Stimulated activated CD8-positive, alpha-beta memory T cell treated with anti-CD3 and anti-CD28 coated beads, Interleukin-12 subunit alpha, Interleukin-12 subunit beta, amount 100 ng/mL, for 24 hours (primary cell): ENCODE results near the gene SDK1.
"Not testable (repeated sequence)": the region's sequence is repeated elsewhere in the genome, so short reads cannot be mapped to it uniquely, and the experiment has no call there.

ENCODE experiments used
- DNase-seq: peaks from one replicate; pipeline ENCODE4 v3.0.0-alpha.2; 2020; ENCODE audit errors: extremely low read depth

SDK1 gene

GRCh38 chr7:4269746-4270145 lies 968.7 kb downstream of the SDK1 start:
- no peak for DNase-seq

DNA sequence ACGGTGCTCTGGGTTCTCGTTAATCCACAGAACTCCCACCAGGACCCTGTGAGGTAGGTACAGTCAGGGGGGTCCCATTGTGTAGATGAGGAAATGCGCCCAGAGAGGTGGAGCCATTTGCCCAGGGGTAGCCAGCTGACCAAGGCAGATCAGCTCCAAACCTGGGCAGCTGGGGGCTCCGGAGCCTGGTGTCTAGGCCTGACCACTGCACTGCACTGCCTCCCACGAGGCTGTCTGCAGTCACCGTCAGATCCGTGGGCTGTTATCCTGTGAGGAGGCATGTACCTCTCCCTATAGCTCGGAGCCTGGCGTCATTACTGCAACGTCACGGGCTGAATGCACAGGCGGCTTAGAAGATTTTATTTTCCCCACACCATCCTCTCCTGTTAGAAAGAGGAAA lies 969.2 kb downstream of the SDK1 start:
- no peak for DNase-seq

GRCh38 chr7:4270941-4271715 lies 970.1 kb downstream of the SDK1 start:
- DNase-seq: no peak

GRCh38 chr7:4271716-4272015 lies 970.6 kb downstream of the SDK1 start:
- DNase-seq: no peak

- DNase-seq: no peak
These were observed 971.1 kb downstream of the SDK1 start for GRCh38 chr7:4272141-4272540.

GRCh38 chr7:4273566-4274230 lies 972.6 kb downstream of the SDK1 start:
- no peak for DNase-seq

GRCh38 chr7:4274286-4274685 lies 973.2 kb downstream of the SDK1 start:
- DNase-seq: no peak

DNA sequence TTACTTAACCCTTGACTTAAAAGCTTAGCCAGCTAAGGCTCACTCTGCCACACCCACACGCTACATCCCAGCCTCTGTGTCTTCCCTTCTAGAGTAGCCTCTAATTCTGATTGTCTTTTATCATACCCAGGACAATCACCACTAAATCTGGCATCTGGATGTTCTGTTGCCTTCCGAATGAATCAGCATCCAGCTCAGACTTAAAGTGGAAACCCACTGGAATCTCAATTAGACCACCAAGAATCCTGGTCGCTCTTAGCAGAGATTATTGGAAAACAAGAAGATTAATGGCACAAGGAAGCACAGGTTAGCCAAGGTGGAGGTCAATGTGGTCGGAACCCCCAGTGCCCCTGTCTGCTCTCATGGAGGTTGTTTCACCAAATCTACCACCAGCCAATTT lies 976.9 kb downstream of the SDK1 start:
- no peak for DNase-seq

- DNase-seq: no peak
These were observed 978.2 kb downstream of the SDK1 start for GRCh38 chr7:4279216-4279615.

DNA sequence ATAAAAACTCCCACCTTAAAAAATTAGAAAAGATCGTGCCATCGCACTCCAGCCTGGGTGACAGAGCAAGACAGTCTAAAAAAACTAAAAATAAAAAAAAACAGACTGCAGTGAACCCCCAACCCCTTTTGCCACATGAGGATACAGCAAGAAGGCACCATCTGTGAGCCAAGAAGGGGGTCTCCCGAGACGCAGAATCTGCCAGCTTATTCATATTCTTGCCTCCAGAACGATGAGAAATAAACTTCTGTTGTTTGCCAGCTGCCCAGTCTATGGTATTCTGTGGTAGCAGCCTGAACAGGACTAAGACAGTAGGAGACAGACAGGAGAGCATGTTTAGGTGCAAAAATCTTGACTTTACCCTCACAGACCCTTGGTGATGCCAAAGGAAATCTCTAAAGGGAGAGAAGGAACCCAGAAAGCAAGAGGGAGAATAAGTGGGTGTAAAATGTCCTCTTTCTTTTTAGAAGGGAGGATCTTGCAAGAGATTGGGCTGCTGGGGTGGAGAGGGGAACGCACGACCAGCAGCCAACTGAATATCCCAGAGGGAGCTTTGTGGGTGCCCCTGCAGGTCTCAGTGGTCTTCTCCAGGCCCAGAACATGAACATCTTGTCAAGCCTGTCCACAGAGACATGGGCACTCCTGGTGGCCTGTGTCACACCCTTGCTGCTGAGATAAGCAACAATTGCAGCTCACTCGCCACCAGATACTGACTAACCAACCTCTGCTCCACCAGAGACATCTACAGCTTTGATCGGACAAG lies 980.4 kb downstream of the SDK1 start:
- DNase-seq: no peak

- DNase-seq: no peak
These were observed 981.6 kb downstream of the SDK1 start for GRCh38 chr7:4282434-4283223.

DNA sequence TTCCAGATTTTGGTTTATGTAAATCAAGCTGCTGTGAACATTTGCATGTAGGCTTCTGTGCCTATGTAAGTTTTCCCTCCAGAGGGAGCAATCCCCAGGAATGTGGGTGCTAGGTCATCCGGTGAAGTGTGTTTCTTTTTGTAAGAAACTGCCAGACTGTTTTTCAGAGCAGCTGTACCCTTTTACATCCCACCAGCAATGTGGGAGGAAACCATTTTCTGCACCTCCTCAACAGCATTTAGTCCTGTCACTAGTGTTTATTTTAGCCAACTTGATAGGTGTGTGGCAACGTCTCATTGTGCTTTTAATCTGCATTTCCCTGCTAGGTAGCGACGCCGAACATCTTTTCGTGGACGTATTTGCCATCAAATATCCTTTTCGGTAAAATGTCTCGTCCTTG lies 985.3 kb downstream of the SDK1 start:
- DNase-seq: no peak

DNA sequence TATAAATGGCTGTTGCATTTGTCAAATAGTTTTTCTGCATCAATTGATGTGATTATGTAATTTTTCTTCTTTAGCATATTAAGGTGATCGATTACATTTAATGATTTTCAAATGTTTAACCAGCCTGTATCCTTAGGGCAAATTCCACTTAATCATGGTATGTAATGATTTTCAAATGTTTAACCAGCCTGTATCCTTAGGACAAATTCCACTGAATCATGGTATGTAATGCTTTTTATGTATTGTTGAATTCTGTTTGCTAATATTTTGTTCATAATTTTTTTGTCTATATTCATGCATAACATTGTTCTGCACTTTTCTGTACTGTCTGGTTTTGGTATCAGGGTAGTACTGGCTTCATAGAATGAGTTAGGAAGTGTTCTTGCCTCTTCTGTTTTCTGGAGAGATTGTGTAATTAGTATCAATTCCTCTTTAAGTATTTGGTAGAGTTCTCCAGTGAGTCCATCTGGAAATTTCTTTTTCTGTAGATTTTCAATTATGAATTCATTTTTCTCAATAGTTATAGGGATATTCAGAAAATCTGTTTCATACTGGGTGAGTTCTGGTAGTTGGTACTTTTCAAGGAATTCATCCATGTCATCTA lies 987.8 kb downstream of the SDK1 start:
- DNase-seq: no peak

- DNase-seq: no peak
These were observed 996.3 kb downstream of the SDK1 start for GRCh38 chr7:4297165-4297917.

DNA sequence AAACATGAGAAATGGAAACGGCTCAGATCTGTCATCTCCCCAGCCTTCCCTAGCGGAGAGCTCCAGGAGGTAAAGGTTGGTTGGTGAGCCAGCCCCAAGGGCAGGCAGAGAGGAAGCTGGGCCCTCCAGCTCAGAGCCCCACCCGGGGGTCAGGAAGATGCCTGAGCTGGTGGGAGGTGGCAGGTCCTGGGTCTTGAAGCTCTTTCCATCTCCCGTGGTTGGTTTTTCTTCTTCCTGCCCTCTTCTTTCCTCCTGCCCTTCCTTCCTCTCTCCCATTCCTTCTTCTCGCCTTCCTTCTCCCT lies 996.8 kb downstream of the SDK1 start:
- no peak for DNase-seq

- no peak for DNase-seq
These were observed 998.4 kb downstream of the SDK1 start for GRCh38 chr7:4299431-4299830.

DNA sequence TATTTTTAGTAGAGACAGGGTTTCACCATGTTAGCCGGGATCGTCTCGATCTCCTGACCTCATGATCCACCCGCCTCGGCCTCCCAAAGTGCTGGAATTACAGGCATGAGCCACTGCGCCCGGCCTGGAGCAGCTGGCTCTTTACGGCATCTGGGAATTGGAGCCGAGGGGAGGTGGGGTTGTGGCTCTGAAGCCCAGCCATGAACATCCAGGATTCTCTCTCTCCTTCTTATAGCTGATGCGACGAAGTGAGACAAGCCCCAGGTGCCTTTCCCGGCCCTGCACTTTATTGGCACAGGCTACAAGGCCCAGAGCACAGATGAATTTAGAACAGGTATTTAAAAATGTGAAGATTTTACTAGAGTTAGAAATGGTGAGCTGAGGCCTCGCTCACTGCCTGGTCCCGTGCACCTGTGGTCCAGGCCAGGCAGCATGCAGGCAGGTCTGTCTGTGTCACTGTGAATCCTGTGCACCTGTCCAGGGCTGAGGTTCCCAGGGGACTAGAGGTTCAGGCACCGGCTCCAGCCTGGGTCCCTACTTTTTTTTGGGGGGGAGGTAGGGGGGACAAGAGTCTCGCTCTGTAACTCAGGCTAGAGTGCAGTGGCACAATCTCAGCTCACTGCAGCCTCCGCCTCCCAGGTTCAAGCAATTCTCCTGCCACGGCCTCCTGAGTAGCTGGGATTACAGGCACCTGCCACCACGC lies 1001.3 kb downstream of the SDK1 start:
- no peak for DNase-seq

DNA sequence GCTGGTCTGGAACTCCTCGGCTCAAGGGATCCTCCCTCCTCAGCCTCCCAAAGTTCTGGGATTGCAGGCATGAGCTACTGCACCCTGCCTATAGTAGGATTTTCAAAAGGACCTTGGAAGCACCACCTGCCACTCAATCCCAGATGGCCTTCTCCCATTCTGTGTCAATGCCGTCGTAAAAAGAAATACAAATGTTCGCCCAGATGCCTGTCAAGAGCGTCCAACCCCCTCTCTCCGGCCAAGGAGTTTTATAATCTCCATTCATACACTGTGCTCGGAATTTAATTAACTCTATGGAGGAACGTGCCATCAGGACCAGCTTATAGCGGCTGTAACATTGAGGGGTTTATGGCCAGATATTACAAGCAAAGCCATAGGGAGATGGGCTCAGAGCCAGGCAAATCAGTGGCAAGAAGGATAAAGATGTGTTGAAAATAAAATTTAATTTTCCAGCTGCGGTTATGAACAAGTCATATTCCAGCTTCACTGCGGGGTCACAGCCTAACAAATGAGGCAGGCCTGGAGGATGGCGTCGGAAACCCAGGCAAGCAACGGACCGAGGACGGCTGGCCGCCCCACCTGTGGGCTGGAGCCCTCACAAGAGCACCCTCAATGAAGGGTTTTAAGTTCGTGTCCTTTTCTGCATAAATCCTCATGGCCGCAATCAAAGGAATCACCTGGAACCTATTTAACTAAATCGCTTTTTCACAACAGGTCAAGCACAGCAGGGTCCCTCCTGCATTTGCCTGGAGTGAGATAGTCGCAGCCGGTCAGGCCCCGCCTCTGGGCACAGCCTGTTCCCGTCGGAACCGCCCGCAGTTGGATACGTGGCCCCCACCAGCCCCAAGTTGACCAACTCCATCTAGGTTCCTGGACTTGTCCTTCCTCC lies 1006.5 kb downstream of the SDK1 start:
- DNase-seq: no peak

- no peak for DNase-seq
These were observed 1007.1 kb downstream of the SDK1 start for GRCh38 chr7:4308205-4308590.

DNA sequence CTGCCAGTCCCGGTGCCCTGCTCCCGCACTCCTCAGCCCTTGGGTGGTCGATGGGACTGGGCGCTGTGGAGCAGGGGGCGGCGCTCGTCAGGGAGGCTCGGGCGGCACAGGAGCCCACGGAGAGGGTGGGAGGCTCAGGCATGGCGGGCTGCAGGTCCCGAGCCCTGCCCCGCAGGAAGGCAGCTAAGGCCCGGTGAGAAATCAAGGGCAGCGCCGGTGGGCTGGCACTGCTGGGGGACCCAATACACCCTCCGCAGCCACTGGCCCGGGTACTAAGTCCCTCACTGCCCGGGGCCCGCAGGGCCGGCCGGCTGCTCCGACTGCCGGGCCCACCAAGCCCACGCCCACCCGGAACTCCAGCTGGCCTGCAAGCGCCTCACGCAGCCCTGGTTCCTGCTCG lies 1012.9 kb downstream of the SDK1 start:
- not testable (repeated sequence) for DNase-seq
